ENCODE data around the gene CRYBB2.
"Not testable (repeated sequence)": the region's sequence is repeated elsewhere in the genome, so short reads cannot be mapped to it uniquely, and the experiment has no call there.

Gene CRYBB2

DNA sequence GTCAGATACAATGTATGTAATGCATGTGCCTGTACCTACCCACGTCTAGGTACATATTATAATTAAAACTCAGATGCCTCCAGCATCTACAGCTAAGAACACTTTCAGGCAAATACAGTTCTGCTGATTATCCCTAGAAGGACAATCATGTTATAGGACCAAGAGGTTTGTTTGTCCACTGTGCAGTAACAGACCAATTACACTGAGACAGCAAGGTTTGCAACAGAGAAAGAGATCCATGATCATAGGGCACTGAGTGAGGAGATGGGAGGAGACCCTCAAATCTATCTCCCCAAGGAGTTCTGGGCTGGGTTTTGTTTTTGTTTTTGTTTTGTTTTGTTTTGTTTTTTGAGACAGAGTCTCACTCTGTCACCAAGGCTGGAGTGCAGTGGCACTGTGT is 49.5 kb downstream of the CRYBB2 start:
- H2BK12ac ChIP-seq (ENCODE audit: low read length in 2 of 2): not testable (repeated sequence)

DNA sequence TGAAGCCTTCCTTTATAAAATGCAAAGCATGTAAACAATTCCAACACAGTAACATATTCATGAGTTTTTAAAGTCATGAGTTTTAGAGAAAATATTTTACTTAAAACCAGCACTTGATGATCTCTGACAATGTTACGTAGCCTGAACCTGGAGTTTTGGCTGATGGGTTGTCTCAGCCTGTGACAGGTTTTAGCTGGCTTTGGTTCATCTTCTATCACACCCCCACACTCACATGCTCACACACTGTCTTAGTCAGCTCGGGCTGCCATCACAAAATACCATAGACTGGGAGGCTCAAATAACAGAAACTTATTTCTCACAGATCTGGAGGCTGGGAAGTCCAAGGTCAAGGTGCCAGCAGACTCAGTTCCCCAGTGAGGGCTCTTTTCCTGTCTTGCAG is 50.6 kb downstream of the CRYBB2 start:
- 50% methylated on average over 2 of the region's 2 CpGs for WGBS
- not testable (repeated sequence) for H4K8ac ChIP-seq (ENCODE audit: low read length); H3K36me3 ChIP-seq (ENCODE audit: control insufficient read depth in 1 of 2, insufficient read depth in 2 of 2, low read depth in 1 of 2, low read length in 2 of 2); H2BK120ac ChIP-seq (ENCODE audit: low read depth, low read length); H2AK5ac ChIP-seq (ENCODE audit: low read length, severe bottlenecking); H3K79me1 ChIP-seq (replicated peaks; ENCODE audit: low read length, poor library complexity, severe bottlenecking); H3K18ac ChIP-seq (ENCODE audit: low read depth in 1 of 2, low read length in 2 of 2); DNase-seq; H2AFZ ChIP-seq (ENCODE audit: low read depth, low read length); H2BK12ac ChIP-seq (ENCODE audit: low read length in 2 of 2); H3K9me3 ChIP-seq (ENCODE audit: control insufficient read depth, low read length); H3K4me1 ChIP-seq (ENCODE audit: control insufficient read depth, insufficient read depth, low read depth, low read length); H2BK5ac ChIP-seq (ENCODE audit: low read depth, low read length, poor library complexity, severe bottlenecking); H3K23ac ChIP-seq (ENCODE audit: low read length in 2 of 2); H3K4me2 ChIP-seq (ENCODE audit: low read length, poor library complexity, severe bottlenecking); H3K14ac ChIP-seq (ENCODE audit: low read length in 2 of 2); H3K27ac ChIP-seq (ENCODE audit: low read length, poor library complexity, severe bottlenecking); H3K4ac ChIP-seq (ENCODE audit: low read depth in 1 of 2, low read length in 2 of 2); H3K4me3 ChIP-seq (ENCODE audit: insufficient read depth in 1 of 2, low read depth in 1 of 2, low read length in 2 of 2); H3K27me3 ChIP-seq (ENCODE audit: control insufficient read depth in 1 of 2, insufficient read depth in 1 of 2, low read length in 2 of 2); H2BK15ac ChIP-seq (ENCODE audit: low read depth, poor library complexity, severe bottlenecking); H4K91ac ChIP-seq (ENCODE audit: low read length); H3K9ac ChIP-seq (ENCODE audit: low read length)

More for the DNA sequence above, 49.5 kb downstream of the CRYBB2 start:
- not testable (repeated sequence) for H3K4me1 ChIP-seq (ENCODE audit: control insufficient read depth, insufficient read depth, low read depth, low read length); H3K18ac ChIP-seq (ENCODE audit: low read depth in 1 of 2, low read length in 2 of 2); H3K4me3 ChIP-seq (ENCODE audit: insufficient read depth in 1 of 2, low read depth in 1 of 2, low read length in 2 of 2); H3K79me1 ChIP-seq (replicated peaks; ENCODE audit: low read length, poor library complexity, severe bottlenecking); H3K4ac ChIP-seq (ENCODE audit: low read depth in 1 of 2, low read length in 2 of 2); H3K27ac ChIP-seq (ENCODE audit: low read length, poor library complexity, severe bottlenecking); H2AFZ ChIP-seq (ENCODE audit: low read depth, low read length); H3K9me3 ChIP-seq (ENCODE audit: control insufficient read depth, low read length); H2BK15ac ChIP-seq (ENCODE audit: low read depth, poor library complexity, severe bottlenecking); H3K36me3 ChIP-seq (ENCODE audit: control insufficient read depth in 1 of 2, insufficient read depth in 2 of 2, low read depth in 1 of 2, low read length in 2 of 2); H3K23ac ChIP-seq (ENCODE audit: low read length in 2 of 2); H3K14ac ChIP-seq (ENCODE audit: low read length in 2 of 2); H3K27me3 ChIP-seq (ENCODE audit: control insufficient read depth in 1 of 2, insufficient read depth in 1 of 2, low read length in 2 of 2); H2AK5ac ChIP-seq (ENCODE audit: low read length, severe bottlenecking); H2BK120ac ChIP-seq (ENCODE audit: low read depth, low read length); H4K91ac ChIP-seq (ENCODE audit: low read length); H2BK5ac ChIP-seq (ENCODE audit: low read depth, low read length, poor library complexity, severe bottlenecking); H3K9ac ChIP-seq (ENCODE audit: low read length); H3K4me2 ChIP-seq (ENCODE audit: low read length, poor library complexity, severe bottlenecking); H4K8ac ChIP-seq (ENCODE audit: low read length); DNase-seq
- no CpG with 5 or more reads among the region's 1 CpG for WGBS

- H3K18ac ChIP-seq (ENCODE audit: low read depth in 1 of 2, low read length in 2 of 2); H3K4ac ChIP-seq (ENCODE audit: low read depth in 1 of 2, low read length in 2 of 2); H3K4me1 ChIP-seq (ENCODE audit: control insufficient read depth, insufficient read depth, low read depth, low read length); H2BK15ac ChIP-seq (ENCODE audit: low read depth, poor library complexity, severe bottlenecking); H4K91ac ChIP-seq (ENCODE audit: low read length); H3K27ac ChIP-seq (ENCODE audit: low read length, poor library complexity, severe bottlenecking); H2BK12ac ChIP-seq (ENCODE audit: low read length in 2 of 2); H4K8ac ChIP-seq (ENCODE audit: low read length); H3K36me3 ChIP-seq (ENCODE audit: control insufficient read depth in 1 of 2, insufficient read depth in 2 of 2, low read depth in 1 of 2, low read length in 2 of 2); H3K9ac ChIP-seq (ENCODE audit: low read length); H3K23ac ChIP-seq (ENCODE audit: low read length in 2 of 2); H3K14ac ChIP-seq (ENCODE audit: low read length in 2 of 2); H3K27me3 ChIP-seq (ENCODE audit: control insufficient read depth in 1 of 2, insufficient read depth in 1 of 2, low read length in 2 of 2); H3K79me1 ChIP-seq (replicated peaks; ENCODE audit: low read length, poor library complexity, severe bottlenecking); H3K9me3 ChIP-seq (ENCODE audit: control insufficient read depth, low read length); DNase-seq; H3K4me2 ChIP-seq (ENCODE audit: low read length, poor library complexity, severe bottlenecking); H2AK5ac ChIP-seq (ENCODE audit: low read length, severe bottlenecking); H2AFZ ChIP-seq (ENCODE audit: low read depth, low read length); H2BK5ac ChIP-seq (ENCODE audit: low read depth, low read length, poor library complexity, severe bottlenecking); H3K4me3 ChIP-seq (ENCODE audit: insufficient read depth in 1 of 2, low read depth in 1 of 2, low read length in 2 of 2); H2BK120ac ChIP-seq (ENCODE audit: low read depth, low read length): not testable (repeated sequence)
- 85% methylated on average over 3 of the region's 4 CpGs for WGBS
These were observed 53.8 kb downstream of the CRYBB2 start for GRCh38 chr22:25273231-25273630.

GRCh38 chr22:25273928-25274327 is 54.5 kb downstream of the CRYBB2 start:
- H2BK5ac ChIP-seq (ENCODE audit: low read depth, low read length, poor library complexity, severe bottlenecking); H3K27ac ChIP-seq (ENCODE audit: low read length, poor library complexity, severe bottlenecking); H3K4ac ChIP-seq (ENCODE audit: low read depth in 1 of 2, low read length in 2 of 2); H2BK12ac ChIP-seq (ENCODE audit: low read length in 2 of 2); H3K4me3 ChIP-seq (ENCODE audit: insufficient read depth in 1 of 2, low read depth in 1 of 2, low read length in 2 of 2); H3K9ac ChIP-seq (ENCODE audit: low read length); H3K36me3 ChIP-seq (ENCODE audit: control insufficient read depth in 1 of 2, insufficient read depth in 2 of 2, low read depth in 1 of 2, low read length in 2 of 2); H4K8ac ChIP-seq (ENCODE audit: low read length); H3K14ac ChIP-seq (ENCODE audit: low read length in 2 of 2); H3K4me1 ChIP-seq (ENCODE audit: control insufficient read depth, insufficient read depth, low read depth, low read length); DNase-seq; H3K23ac ChIP-seq (ENCODE audit: low read length in 2 of 2); H2BK120ac ChIP-seq (ENCODE audit: low read depth, low read length); H2BK15ac ChIP-seq (ENCODE audit: low read depth, poor library complexity, severe bottlenecking); H4K91ac ChIP-seq (ENCODE audit: low read length); H3K9me3 ChIP-seq (ENCODE audit: control insufficient read depth, low read length); H3K4me2 ChIP-seq (ENCODE audit: low read length, poor library complexity, severe bottlenecking); H3K18ac ChIP-seq (ENCODE audit: low read depth in 1 of 2, low read length in 2 of 2); H3K27me3 ChIP-seq (ENCODE audit: control insufficient read depth in 1 of 2, insufficient read depth in 1 of 2, low read length in 2 of 2); H3K79me1 ChIP-seq (replicated peaks; ENCODE audit: low read length, poor library complexity, severe bottlenecking); H2AK5ac ChIP-seq (ENCODE audit: low read length, severe bottlenecking); H2AFZ ChIP-seq (ENCODE audit: low read depth, low read length): not testable (repeated sequence)
- WGBS: 100% methylated on average over 1 of the region's 3 CpGs
